ENCODE measurements around the gene PRKG1. TPM values are rescaled to one million over a fixed set of nuclear protein-coding genes. Genes with fewer than 3 reads are reported as not detected.
"Not testable (repeated sequence)": the region's sequence is repeated elsewhere in the genome, so short reads cannot be mapped to it uniquely, and the experiment has no call there.

Gene PRKG1
- total RNA-seq, 2 experiments from 2014 or later = not detected

DNA sequence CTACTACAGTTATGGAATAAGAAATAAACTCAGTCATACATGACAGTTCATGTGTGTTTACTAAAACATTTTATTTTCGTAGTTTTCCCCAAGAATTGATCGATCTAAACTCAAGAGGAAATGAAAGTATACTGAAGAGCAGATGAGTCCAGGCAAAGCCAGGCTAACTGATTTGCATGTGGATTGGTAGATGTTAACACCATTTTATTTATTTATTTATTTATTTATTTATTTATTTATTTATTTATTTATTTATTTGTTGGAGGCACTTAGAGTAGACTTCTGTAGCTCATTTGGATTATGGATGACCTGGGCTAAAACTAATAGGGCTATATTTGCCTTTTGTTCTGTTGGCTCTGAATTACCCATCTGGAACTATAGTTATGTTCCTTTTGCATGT, 1171.3 kb downstream of the PRKG1 start:
- CTCF ChIA-PET = no interaction called here
- intact Hi-C loops (cut with micrococcal nuclease) = no loop called here
- H3K4me1 Mint-ChIP-seq (ENCODE audit: low read depth) = no peaks in the 10 kb centered on the region
- no peaks in the 10 kb centered on the region for H3K27me3 Mint-ChIP-seq
- no peaks in the 10 kb centered on the region for H3K36me3 Mint-ChIP-seq
- POLR2A ChIA-PET = no interaction called here
- no peak overlapping the region for H3K4me3 Mint-ChIP-seq
- H3K9me3 Mint-ChIP-seq = no peaks in the 10 kb centered on the region
- no peak for DNase-seq
- H3K27ac Mint-ChIP-seq = no peak overlapping the region

DNA sequence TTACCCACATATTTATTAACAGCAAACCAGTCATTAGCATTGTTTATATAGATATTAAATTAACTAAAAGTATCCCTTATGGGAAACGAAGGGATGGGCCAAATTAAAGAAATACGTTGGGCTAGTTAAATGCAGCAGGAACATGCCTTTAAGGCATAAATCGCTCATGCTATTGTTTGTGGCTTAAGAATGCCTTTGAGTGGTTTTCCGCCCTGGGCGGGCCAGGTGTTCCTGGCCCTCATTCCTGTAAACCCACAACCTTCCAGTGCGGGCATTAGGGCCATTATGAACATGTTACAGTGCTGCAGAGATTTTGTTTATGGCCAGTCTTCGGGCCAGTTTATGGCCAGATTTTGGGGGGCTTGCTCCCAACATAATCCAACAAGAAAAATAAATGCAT, 1173.6 kb downstream of the PRKG1 start:
- POLR2A ChIA-PET; CTCF ChIA-PET; H3K4me3 Mint-ChIP-seq; H3K9me3 Mint-ChIP-seq; intact Hi-C loops (cut with micrococcal nuclease); DNase-seq; H3K4me1 Mint-ChIP-seq (ENCODE audit: low read depth); H3K27me3 Mint-ChIP-seq; H3K27ac Mint-ChIP-seq; H3K36me3 Mint-ChIP-seq: not testable (repeated sequence)

GRCh38 chr10:52248697-52249306, 1174.5 kb downstream of the PRKG1 start:
- ChIA-PET CTCF (no interaction called here), POLR2A (no interaction called here)
- H3K27ac Mint-ChIP-seq = no peak overlapping the region
- intact Hi-C loops (cut with micrococcal nuclease) = no loop called here
- H3K36me3 Mint-ChIP-seq = no peaks in the 10 kb centered on the region
- H3K4me3 Mint-ChIP-seq = no peak overlapping the region
- H3K9me3 Mint-ChIP-seq = no peaks in the 10 kb centered on the region
- H3K27me3 Mint-ChIP-seq = no peaks in the 10 kb centered on the region
- DNase-seq = no peak
- no peaks in the 10 kb centered on the region for H3K4me1 Mint-ChIP-seq (ENCODE audit: low read depth)

GRCh38 chr10:52249850-52250395, 1175.6 kb downstream of the PRKG1 start:
- Mint-ChIP-seq H3K27me3 (no peaks in the 10 kb centered on the region), H3K4me1 (ENCODE audit: low read depth) (no peaks in the 10 kb centered on the region), H3K9me3 (no peaks in the 10 kb centered on the region), H3K27ac (no peak overlapping the region), H3K4me3 (no peak overlapping the region), H3K36me3 (no peaks in the 10 kb centered on the region)
- ChIA-PET CTCF (no interaction called here), POLR2A (no interaction called here)
- intact Hi-C loops (cut with micrococcal nuclease) = no loop called here
- no peak for DNase-seq

DNA sequence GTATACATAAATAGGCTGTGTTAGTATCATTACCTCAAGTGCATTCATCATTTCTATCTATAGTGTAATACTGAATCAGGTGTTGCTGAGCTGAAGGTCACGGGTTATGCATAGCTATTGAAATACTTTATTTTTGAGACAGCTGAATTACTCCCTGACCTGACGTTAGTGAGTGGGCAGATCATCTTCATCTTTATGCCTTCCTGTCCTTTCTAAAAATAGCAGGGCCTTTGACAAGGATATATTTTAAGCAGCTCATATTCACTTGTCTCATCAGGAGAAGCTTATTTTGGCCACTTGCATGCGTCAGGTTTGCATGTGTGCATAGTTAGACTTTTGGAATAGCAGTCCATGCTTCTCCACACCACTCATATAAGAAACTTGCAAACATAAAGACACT, 1176.2 kb downstream of the PRKG1 start:
- Mint-ChIP-seq H3K4me1 (ENCODE audit: low read depth) (no peaks in the 10 kb centered on the region), H3K36me3 (no peaks in the 10 kb centered on the region), H3K4me3 (no peak overlapping the region), H3K27me3 (no peaks in the 10 kb centered on the region), H3K27ac (no peak overlapping the region), H3K9me3 (no peaks in the 10 kb centered on the region)
- CTCF ChIA-PET = no interaction called here
- intact Hi-C loops (cut with micrococcal nuclease) = no loop called here
- DNase-seq = no peak
- POLR2A ChIA-PET = no interaction called here

DNA sequence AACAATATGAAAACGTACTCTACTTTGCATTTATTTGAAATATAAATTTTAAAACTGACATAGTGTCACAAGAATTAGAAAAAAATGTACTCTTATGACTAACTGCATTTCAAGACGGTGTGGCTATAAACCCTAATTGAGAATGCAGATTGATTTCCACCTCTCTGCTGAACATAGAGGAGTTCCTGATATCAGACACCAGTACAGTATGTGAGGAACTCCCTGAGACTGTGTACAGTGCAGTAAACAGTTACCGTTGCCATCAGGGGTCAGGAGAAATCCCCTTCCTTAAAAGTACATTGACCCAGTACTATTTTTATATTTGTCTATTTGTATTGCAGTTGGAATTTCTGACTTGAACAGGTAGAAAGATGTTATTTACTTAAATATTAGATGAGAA, 1178.0 kb downstream of the PRKG1 start:
- Mint-ChIP-seq H3K4me3 (no peak overlapping the region), H3K9me3 (no peaks in the 10 kb centered on the region), H3K27ac (no peak overlapping the region), H3K4me1 (ENCODE audit: low read depth) (no peaks in the 10 kb centered on the region), H3K36me3 (no peaks in the 10 kb centered on the region), H3K27me3 (no peaks in the 10 kb centered on the region)
- no peak for DNase-seq
- ChIA-PET POLR2A (no interaction called here), CTCF (no interaction called here)
- intact Hi-C loops (cut with micrococcal nuclease) = no loop called here

GRCh38 chr10:52256832-52257691, 1182.8 kb downstream of the PRKG1 start:
- no peaks in the 10 kb centered on the region for H3K36me3 Mint-ChIP-seq

DNA sequence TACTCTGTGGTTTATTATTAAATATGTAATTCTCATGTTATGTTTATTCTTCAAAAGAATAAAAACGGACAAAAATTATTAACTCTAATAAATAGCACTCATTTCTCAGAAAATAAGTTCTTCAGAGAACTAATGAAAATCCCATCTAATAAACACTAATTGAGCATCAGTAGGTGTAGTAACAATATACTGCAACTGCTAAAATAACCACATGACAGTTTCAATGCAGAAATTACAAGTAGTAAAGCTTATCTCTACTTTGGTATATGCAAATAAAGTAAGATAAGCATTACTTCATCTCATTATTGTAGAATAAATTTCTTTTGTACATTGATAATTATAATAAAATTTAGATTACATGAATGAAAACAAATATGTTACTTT, 1183.4 kb downstream of the PRKG1 start:
- ChIA-PET CTCF (no interaction called here), POLR2A (no interaction called here)
- H3K4me1 Mint-ChIP-seq (ENCODE audit: low read depth) = no peaks in the 10 kb centered on the region
- H3K27me3 Mint-ChIP-seq = no peaks in the 10 kb centered on the region
- H3K4me3 Mint-ChIP-seq = no peak overlapping the region
- no peaks in the 10 kb centered on the region for H3K9me3 Mint-ChIP-seq
- no peak for DNase-seq
- no peaks in the 10 kb centered on the region for H3K36me3 Mint-ChIP-seq
- intact Hi-C loops (cut with micrococcal nuclease) = no loop called here
- H3K27ac Mint-ChIP-seq = no peak overlapping the region

More at GRCh38 chr10:52256832-52257691, 1182.8 kb downstream of the PRKG1 start:
- intact Hi-C loops (cut with micrococcal nuclease) = no loop called here
- DNase-seq = no peak
- no peaks in the 10 kb centered on the region for H3K4me1 Mint-ChIP-seq (ENCODE audit: low read depth)
- no peaks in the 10 kb centered on the region for H3K27me3 Mint-ChIP-seq
- ChIA-PET POLR2A (no interaction called here), CTCF (interaction anchor here (0.5 kb wide), 1 partner anchor 77 kb away, joined by 3 read pairs; no protein-coding TSS in a partner anchor)
- H3K4me3 Mint-ChIP-seq = no peak overlapping the region
- H3K27ac Mint-ChIP-seq = no peak overlapping the region
- no peaks in the 10 kb centered on the region for H3K9me3 Mint-ChIP-seq

- intact Hi-C loops (cut with micrococcal nuclease) = no loop called here
- H3K9me3 Mint-ChIP-seq = no peaks in the 10 kb centered on the region
- no peak for DNase-seq
- H3K36me3 Mint-ChIP-seq = no peaks in the 10 kb centered on the region
- CTCF ChIA-PET = no interaction called here
- POLR2A ChIA-PET = no interaction called here
- H3K4me1 Mint-ChIP-seq (ENCODE audit: low read depth) = no peaks in the 10 kb centered on the region
- H3K27me3 Mint-ChIP-seq = no peaks in the 10 kb centered on the region
- no peak overlapping the region for H3K4me3 Mint-ChIP-seq
- no peak overlapping the region for H3K27ac Mint-ChIP-seq
These were observed 1184.6 kb downstream of the PRKG1 start for GRCh38 chr10:52258799-52259425.

DNA sequence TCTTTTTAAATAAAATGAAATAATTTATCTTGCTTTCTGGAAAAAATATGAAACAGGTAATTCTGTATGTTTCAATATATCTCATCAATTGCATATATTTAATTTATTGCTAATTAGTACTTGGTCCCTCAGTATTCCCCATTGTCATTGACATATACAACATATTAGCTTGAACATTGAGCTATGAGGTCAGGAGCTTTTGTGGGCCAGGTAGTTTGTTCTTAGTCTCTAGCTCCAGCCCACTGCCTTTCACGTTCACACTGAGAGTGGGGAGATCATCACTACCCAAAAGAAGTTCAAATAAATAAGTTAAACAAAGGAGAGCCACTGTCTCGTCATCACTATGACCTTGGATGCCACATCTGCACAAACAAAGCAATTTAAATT, 1185.1 kb downstream of the PRKG1 start:
- H3K36me3 Mint-ChIP-seq = no peaks in the 10 kb centered on the region
- H3K27ac Mint-ChIP-seq = no peak overlapping the region
- no peaks in the 10 kb centered on the region for H3K9me3 Mint-ChIP-seq
- no peaks in the 10 kb centered on the region for H3K4me1 Mint-ChIP-seq (ENCODE audit: low read depth)
- intact Hi-C loops (cut with micrococcal nuclease) = no loop called here
- ChIA-PET CTCF (no interaction called here), POLR2A (no interaction called here)
- no peak overlapping the region for H3K4me3 Mint-ChIP-seq
- H3K27me3 Mint-ChIP-seq = no peaks in the 10 kb centered on the region
- DNase-seq = no peak

DNA sequence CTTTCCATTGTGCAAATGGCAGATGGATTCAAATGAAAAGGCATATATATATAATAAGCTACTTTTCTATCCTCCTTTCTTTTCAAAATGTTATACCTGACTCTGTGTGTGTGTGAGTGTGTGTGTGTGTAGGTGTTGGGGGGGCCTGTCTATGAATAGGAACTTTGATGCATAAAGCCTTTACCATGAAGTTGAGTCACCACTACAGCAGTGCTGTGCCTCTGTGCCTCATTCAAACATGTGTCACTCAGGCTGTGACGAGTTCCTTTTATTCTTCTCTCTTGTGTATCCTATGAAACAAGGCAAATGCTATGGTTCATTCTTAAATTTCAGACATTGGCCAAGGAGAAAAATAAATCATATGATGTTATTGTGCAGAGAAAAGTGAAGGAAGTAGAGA, 1187.1 kb downstream of the PRKG1 start:
- Mint-ChIP-seq H3K4me1 (ENCODE audit: low read depth) (no peaks in the 10 kb centered on the region), H3K36me3 (no peaks in the 10 kb centered on the region), H3K27me3 (no peaks in the 10 kb centered on the region), H3K4me3 (no peak overlapping the region), H3K9me3 (no peaks in the 10 kb centered on the region), H3K27ac (no peak overlapping the region)
- no peak for DNase-seq
- intact Hi-C loops (cut with micrococcal nuclease) = no loop called here
- ChIA-PET POLR2A (no interaction called here), CTCF (no interaction called here)

GRCh38 chr10:52265131-52265926, 1191.0 kb downstream of the PRKG1 start:
- CTCF ChIA-PET = no interaction called here
- no peak overlapping the region for H3K27ac Mint-ChIP-seq
- H3K9me3 Mint-ChIP-seq = no peaks in the 10 kb centered on the region
- H3K36me3 Mint-ChIP-seq = no peaks in the 10 kb centered on the region
- no peak overlapping the region for H3K4me3 Mint-ChIP-seq
- intact Hi-C loops (cut with micrococcal nuclease) = no loop called here
- no peaks in the 10 kb centered on the region for H3K27me3 Mint-ChIP-seq
- no peaks in the 10 kb centered on the region for H3K4me1 Mint-ChIP-seq (ENCODE audit: low read depth)
- POLR2A ChIA-PET = no interaction called here
- DNase-seq = no peak
